ENCODE results near the gene AFAP1L2.

DNA sequence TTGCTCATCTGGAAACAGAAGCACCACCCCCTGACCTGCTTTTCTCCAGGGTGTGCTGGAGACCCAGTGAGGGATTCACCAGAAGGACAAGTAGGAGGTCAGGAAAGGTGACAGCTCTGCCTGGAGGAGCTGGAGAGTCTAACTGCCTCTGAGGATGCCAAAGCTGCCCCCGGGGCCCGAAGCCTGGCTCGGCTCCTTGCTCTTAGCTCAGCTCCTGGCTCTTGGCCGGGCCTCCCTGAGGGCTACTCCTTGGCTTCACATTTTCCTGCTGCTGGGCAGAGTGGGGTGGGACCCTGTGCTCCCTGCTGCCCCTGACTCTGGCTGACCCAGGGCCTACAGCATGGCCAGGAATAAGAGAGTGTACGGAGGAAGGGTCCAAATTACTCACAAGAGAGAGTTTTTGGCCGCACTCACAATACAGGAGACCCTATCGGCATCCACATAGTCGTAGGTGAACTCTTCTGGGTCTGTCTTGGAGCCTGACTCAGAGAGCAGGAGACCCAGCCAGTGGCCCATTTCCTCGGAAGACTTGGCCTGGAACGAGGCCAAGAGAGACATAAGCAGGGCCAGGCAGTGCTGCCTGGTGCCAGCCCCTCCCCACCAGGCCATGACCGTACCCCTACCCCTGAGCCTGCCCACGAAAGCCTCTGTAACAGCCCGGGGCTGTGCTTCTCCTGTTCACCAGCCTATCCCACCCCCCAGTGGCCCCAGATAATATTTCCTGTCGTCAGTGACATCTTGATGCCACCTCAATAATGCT, 102.2 kb downstream of the AFAP1L2 start:
- TF ChIP-seq, protein P1, sequence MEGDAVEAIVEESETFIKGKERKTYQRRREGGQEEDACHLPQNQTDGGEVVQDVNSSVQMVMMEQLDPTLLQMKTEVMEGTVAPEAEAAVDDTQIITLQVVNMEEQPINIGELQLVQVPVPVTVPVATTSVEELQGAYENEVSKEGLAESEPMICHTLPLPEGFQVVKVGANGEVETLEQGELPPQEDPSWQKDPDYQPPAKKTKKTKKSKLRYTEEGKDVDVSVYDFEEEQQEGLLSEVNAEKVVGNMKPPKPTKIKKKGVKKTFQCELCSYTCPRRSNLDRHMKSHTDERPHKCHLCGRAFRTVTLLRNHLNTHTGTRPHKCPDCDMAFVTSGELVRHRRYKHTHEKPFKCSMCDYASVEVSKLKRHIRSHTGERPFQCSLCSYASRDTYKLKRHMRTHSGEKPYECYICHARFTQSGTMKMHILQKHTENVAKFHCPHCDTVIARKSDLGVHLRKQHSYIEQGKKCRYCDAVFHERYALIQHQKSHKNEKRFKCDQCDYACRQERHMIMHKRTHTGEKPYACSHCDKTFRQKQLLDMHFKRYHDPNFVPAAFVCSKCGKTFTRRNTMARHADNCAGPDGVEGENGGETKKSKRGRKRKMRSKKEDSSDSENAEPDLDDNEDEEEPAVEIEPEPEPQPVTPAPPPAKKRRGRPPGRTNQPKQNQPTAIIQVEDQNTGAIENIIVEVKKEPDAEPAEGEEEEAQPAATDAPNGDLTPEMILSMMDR (conservative IDR thresholded peaks at IDR 0.05; ENCODE audit: low read length) = 0 out of 2 replicates have a peak, but pooled peaks have one; percentile 19
- no peak for TF ChIP-seq EZH2phosphoT487 (IDR thresholded peaks at IDR 0.05; ENCODE audit: borderline replicate concordance)
